Spleen (tissue), 7 donors: ENCODE results near the gene KCNH4.

Source experiments
- POLR2AphosphoS5 ChIP-seq, 3 donors: sonication (generic); formaldehyde crosslinking; IDR thresholded peaks; one replicate each; pipeline ENCODE4 v1.5.1; 2017; ENCODE audit warnings: antibody characterized with exemption in 3 of 3
- TF ChIP-seq, protein P1 (sequence below), 11 experiments: fragments of 200-600 bp in 7 of 11; fragments of 450-650 bp in 4 of 11; sonication (generic) in 4 of 11; IDR thresholded peaks in 8 of 11; conservative IDR thresholded peaks in 3 of 11; 1 replicate in 7 of 11; 2 replicates in 4 of 11; pipeline versions ENCODE4 v1.4.0 to v1.8.0; 2016 to 2021; ENCODE audit warnings: antibody characterized with exemption in 11 of 11, inconsistent platforms in 4 of 11, mild to moderate bottlenecking in 1 of 11
- donor health status: DM: no; HTN: no; CAD: no; lungs with moderate emphysema.
- donor health status: DM: no; HTN: no; CAD: no.
- donor health status: DM: no; HTN: no; CAD: no.

GRCh38 chr17:42116705-42117396 is 64.1 kb downstream of the KCNH4 start:
- TF ChIP-seq POLR2AphosphoS5 (IDR thresholded peaks at IDR 0.05): peak; percentile 36 to 65 (median 52)
- TF ChIP-seq, protein P1, sequence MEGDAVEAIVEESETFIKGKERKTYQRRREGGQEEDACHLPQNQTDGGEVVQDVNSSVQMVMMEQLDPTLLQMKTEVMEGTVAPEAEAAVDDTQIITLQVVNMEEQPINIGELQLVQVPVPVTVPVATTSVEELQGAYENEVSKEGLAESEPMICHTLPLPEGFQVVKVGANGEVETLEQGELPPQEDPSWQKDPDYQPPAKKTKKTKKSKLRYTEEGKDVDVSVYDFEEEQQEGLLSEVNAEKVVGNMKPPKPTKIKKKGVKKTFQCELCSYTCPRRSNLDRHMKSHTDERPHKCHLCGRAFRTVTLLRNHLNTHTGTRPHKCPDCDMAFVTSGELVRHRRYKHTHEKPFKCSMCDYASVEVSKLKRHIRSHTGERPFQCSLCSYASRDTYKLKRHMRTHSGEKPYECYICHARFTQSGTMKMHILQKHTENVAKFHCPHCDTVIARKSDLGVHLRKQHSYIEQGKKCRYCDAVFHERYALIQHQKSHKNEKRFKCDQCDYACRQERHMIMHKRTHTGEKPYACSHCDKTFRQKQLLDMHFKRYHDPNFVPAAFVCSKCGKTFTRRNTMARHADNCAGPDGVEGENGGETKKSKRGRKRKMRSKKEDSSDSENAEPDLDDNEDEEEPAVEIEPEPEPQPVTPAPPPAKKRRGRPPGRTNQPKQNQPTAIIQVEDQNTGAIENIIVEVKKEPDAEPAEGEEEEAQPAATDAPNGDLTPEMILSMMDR (IDR thresholded peaks at IDR 0.05 in 8 of 11, conservative IDR thresholded peaks at IDR 0.05 in 3 of 11): peak; percentile 76 to 96 (median 90)
